GM18526 (cell line): ENCODE measurements around the gene ANTXR1.

Source experiments
- POLR2A ChIP-seq: IDR thresholded peaks from 3 replicates; pipeline ENCODE4 v1.6.1; 2011; ENCODE audit not compliant: insufficient read length; ENCODE audit errors: extremely low read depth

Gene ANTXR1

GRCh38 chr2:69073928-69074570, 61.1 kb downstream of the ANTXR1 start:
- no peak for TF ChIP-seq POLR2A

GRCh38 chr2:69074918-69075317, 61.9 kb downstream of the ANTXR1 start:
- no peak for TF ChIP-seq POLR2A

- no peak for TF ChIP-seq POLR2A
Measured at GRCh38 chr2:69075486-69075885, 62.5 kb downstream of the ANTXR1 start.

GRCh38 chr2:69076601-69077000, 63.6 kb downstream of the ANTXR1 start:
- no peak for TF ChIP-seq POLR2A

GRCh38 chr2:69077252-69077950, 64.4 kb downstream of the ANTXR1 start:
- no peak for TF ChIP-seq POLR2A

- TF ChIP-seq POLR2A, result no peak
Measured at GRCh38 chr2:69080071-69080470, 67.1 kb downstream of the ANTXR1 start.

GRCh38 chr2:69081001-69081580, 68.1 kb downstream of the ANTXR1 start:
- no peak for TF ChIP-seq POLR2A

- no peak for TF ChIP-seq POLR2A
Measured at GRCh38 chr2:69081757-69082156, 68.8 kb downstream of the ANTXR1 start.

- TF ChIP-seq POLR2A, result no peak
Measured at GRCh38 chr2:69082430-69082997, 69.5 kb downstream of the ANTXR1 start.

GRCh38 chr2:69083235-69083748, 70.3 kb downstream of the ANTXR1 start:
- TF ChIP-seq POLR2A, result no peak

GRCh38 chr2:69084492-69084891, 71.5 kb downstream of the ANTXR1 start:
- no peak for TF ChIP-seq POLR2A

- TF ChIP-seq POLR2A, result no peak
Measured at GRCh38 chr2:69086466-69086865, 73.5 kb downstream of the ANTXR1 start.

GRCh38 chr2:69087211-69087911, 74.4 kb downstream of the ANTXR1 start:
- no peak for TF ChIP-seq POLR2A

GRCh38 chr2:69087912-69088240, 74.9 kb downstream of the ANTXR1 start:
- no peak for TF ChIP-seq POLR2A

GRCh38 chr2:69088466-69088865, 75.5 kb downstream of the ANTXR1 start:
- TF ChIP-seq POLR2A, result no peak
